Omental fat pad (tissue), 4 donors: Measurements from ENCODE around the gene SWAP70. TPM values are rescaled to one million over a fixed set of nuclear protein-coding genes. Genes with fewer than 3 reads are reported as not detected.

Experiments used
- ATAC-seq: fragments of 150-250 bp; one replicate; pipeline ENCODE4 v1.9.1; 2016; ENCODE audit warnings: mild to moderate bottlenecking, moderate library complexity; ENCODE audit not compliant: low FRiP score
- DNase-seq: peaks from one replicate; pipeline ENCODE4 v3.0.0-alpha.2; 2019; ENCODE audit warnings: low spot score
- CTCF ChIP-seq, 3 donors: fragments of 450-650 bp; IDR thresholded peaks; one replicate each; pipeline ENCODE4 v1.5.1; 2016 to 2017; ENCODE audit warnings: antibody characterized with exemption in 3 of 3, mild to moderate bottlenecking in 3 of 3, moderate library complexity in 2 of 3
- total RNA-seq, 4 donors: library from RNA; depleted of rRNA; stranded (reverse); fragments of >200 nt; gene quantifications; one replicate each; pipeline ENCODE4 v1.1.0, GENCODE V29; 2016

The SWAP70 gene
- total RNA-seq, 4 donors from 2014 or later, result 35.6 to 81.7 (median 61.0) TPM

GRCh38 chr11:9624448-9624847 lies 39.4 kb upstream of the SWAP70 start:
- no peak for ATAC-seq
- no peak for DNase-seq
- TF ChIP-seq CTCF (IDR thresholded peaks at IDR 0.05), result no peak

- TF ChIP-seq CTCF (IDR thresholded peaks at IDR 0.05), result no peak
- DNase-seq (no peak), ATAC-seq (no peak)
Observed at GRCh38 chr11:9625162-9625561, 38.7 kb upstream of the SWAP70 start.

- no peak for DNase-seq
- peak; percentile 44 for ATAC-seq
- no peak for TF ChIP-seq CTCF (IDR thresholded peaks at IDR 0.05)
Observed at GRCh38 chr11:9625728-9626127, 38.1 kb upstream of the SWAP70 start.

- DNase-seq, result no peak
- peak; percentile 23 for ATAC-seq
- TF ChIP-seq CTCF (IDR thresholded peaks at IDR 0.05), result no peak
Observed at GRCh38 chr11:9626496-9627394, 37.1 kb upstream of the SWAP70 start.

GRCh38 chr11:9629064-9629463 lies 34.8 kb upstream of the SWAP70 start:
- DNase-seq (no peak), ATAC-seq (no peak)
- no peak for TF ChIP-seq CTCF (IDR thresholded peaks at IDR 0.05)

GRCh38 chr11:9633679-9634078 lies 30.2 kb upstream of the SWAP70 start:
- ATAC-seq (no peak), DNase-seq (no peak)
- no peak for TF ChIP-seq CTCF (IDR thresholded peaks at IDR 0.05)

- DNase-seq (no peak), ATAC-seq (no peak)
- no peak for TF ChIP-seq CTCF (IDR thresholded peaks at IDR 0.05)
Observed at GRCh38 chr11:9636691-9637090, 27.2 kb upstream of the SWAP70 start.
